ENCODE data around the gene SEC16B.

- no peak for TF ChIP-seq CTCF (IDR thresholded peaks at IDR 0.05)
- TF ChIP-seq POLR2A (IDR thresholded peaks at IDR 0.05) = no peak
These were observed 72.4 kb downstream of the SEC16B start for GRCh38 chr1:177897281-177897997.
